Urinary bladder (tissue), 4 donors: ENCODE data around the gene NDUFV2. TPM values are rescaled to one million over a fixed set of nuclear protein-coding genes. Genes with fewer than 3 reads are reported as not detected.

Source experiments
- DNase-seq: peaks from one replicate; pipeline ENCODE4 v3.0.0-alpha.2; 2015; ENCODE audit errors: extremely low spot score
- H3K27ac ChIP-seq: one replicate; pipeline ENCODE4 v1.5.1; 2013; ENCODE audit warnings: low read depth, mild to moderate bottlenecking, moderate library complexity
- H3K36me3 ChIP-seq: one replicate; pipeline ENCODE4 v1.6.1; 2013; ENCODE audit warnings: mild to moderate bottlenecking, moderate library complexity; ENCODE audit not compliant: insufficient read depth
- H3K4me1 ChIP-seq: one replicate; pipeline ENCODE4 v1.6.1; 2013; ENCODE audit warnings: mild to moderate bottlenecking, moderate library complexity; ENCODE audit not compliant: insufficient read depth
- H3K4me3 ChIP-seq: one replicate; pipeline ENCODE4 v1.5.1; 2013; ENCODE audit warnings: low read depth, low read length
- whole genome bisulfite sequencing: extraction: QIAGEN DNeasy Blood & Tissue Kit; methylation state at CpG from one replicate; pipeline ENCODE4 v1.1.7; 2013; 5-methylcytosine and 5-hydroxymethylcytosine counted together
- polyA plus RNA-seq: library from polyadenylated mRNA; stranded (reverse); fragments of 200-250 nt; gene quantifications from one replicate; pipeline ENCODE4 v1.2.3, GENCODE V29; 2013
- total RNA-seq: library from RNA; depleted of rRNA; stranded (reverse); fragments of >200 nt; gene quantifications from one replicate; pipeline ENCODE4 v1.2.3, GENCODE V29; 2014
- donor health status: healthy with polysubstance abuse.
- donor health status: healthy.

Gene NDUFV2
- total and polyA plus RNA-seq, 2 donors = 116 to 143 TPM

- Histone ChIP-seq H3K27ac (peak within 1 kb of the TSS; percentile 100), H3K4me1 (no peaks in the 10 kb centered on the region), H3K4me3 (peak within 1 kb of the TSS; percentile 98), H3K36me3 (peaks cover 4% of the 10 kb centered on the region)
- DNase-seq = peak; percentile 77
- under 1% methylated on average over 95 of the region's 95 CpGs for WGBS
Observed at GRCh38 chr18:9136315-9137155, 34.0 kb downstream of the NDUFV2 start, which contains the start of gene ANKRD12. Gene ANKRD12, plus strand, starts transcription at chr18:9136781. Its CDS starts 45,652 bp downstream, at chr18:9182433.

GRCh38 chr18:9137168-9138066 lies 34.9 kb downstream of the NDUFV2 start:
- peak; percentile 21 for DNase-seq
- H3K4me1 ChIP-seq = no peaks in the 10 kb centered on the region
- H3K36me3 ChIP-seq = peaks cover 2% of the 10 kb centered on the region
- WGBS = under 1% methylated on average over 95 of the region's 95 CpGs
- H3K27ac ChIP-seq = peak overlapping the region; percentile 100
- H3K4me3 ChIP-seq = peak overlapping the region; percentile 98

- Histone ChIP-seq H3K4me1 (no peaks in the 10 kb centered on the region), H3K27ac (no peak overlapping the region), H3K36me3 (peaks cover 1% of the 10 kb centered on the region), H3K4me3 (no peak overlapping the region)
- no peak for DNase-seq
- WGBS = 63% methylated on average over 7 of the region's 7 CpGs
Observed at GRCh38 chr18:9139400-9140039, 37.0 kb downstream of the NDUFV2 start.

GRCh38 chr18:9140381-9140780 lies 37.9 kb downstream of the NDUFV2 start:
- 66% methylated on average over 2 of the region's 2 CpGs for WGBS
- no peaks in the 10 kb centered on the region for H3K36me3 ChIP-seq
- no peaks in the 10 kb centered on the region for H3K4me1 ChIP-seq
- DNase-seq = no peak
- H3K27ac ChIP-seq = no peak overlapping the region
- no peak overlapping the region for H3K4me3 ChIP-seq

GRCh38 chr18:9140984-9141383 lies 38.5 kb downstream of the NDUFV2 start:
- no peak overlapping the region for H3K4me3 ChIP-seq
- no peak overlapping the region for H3K27ac ChIP-seq
- no peaks in the 10 kb centered on the region for H3K4me1 ChIP-seq
- 96% methylated on average over 2 of the region's 2 CpGs for WGBS
- H3K36me3 ChIP-seq = no peaks in the 10 kb centered on the region
- DNase-seq = no peak

GRCh38 chr18:9146224-9146623 lies 43.7 kb downstream of the NDUFV2 start:
- Histone ChIP-seq H3K36me3 (no peaks in the 10 kb centered on the region), H3K4me3 (no peak overlapping the region), H3K27ac (no peak overlapping the region), H3K4me1 (no peaks in the 10 kb centered on the region)
- 84% methylated on average over 1 of the region's 1 CpG for WGBS
- no peak for DNase-seq

GRCh38 chr18:9147440-9148202 lies 45.1 kb downstream of the NDUFV2 start:
- Histone ChIP-seq H3K4me3 (no peak overlapping the region), H3K4me1 (no peaks in the 10 kb centered on the region), H3K36me3 (no peaks in the 10 kb centered on the region), H3K27ac (no peak overlapping the region)
- DNase-seq = no peak
- 13% methylated on average over 1 of the region's 1 CpG for WGBS

- Histone ChIP-seq H3K4me1 (no peaks in the 10 kb centered on the region), H3K36me3 (no peaks in the 10 kb centered on the region), H3K4me3 (no peak overlapping the region), H3K27ac (no peak overlapping the region)
- DNase-seq = no peak
- 41% methylated on average over 1 of the region's 1 CpG for WGBS
Observed at GRCh38 chr18:9148203-9148552, 45.7 kb downstream of the NDUFV2 start.

GRCh38 chr18:9150121-9150520 lies 47.6 kb downstream of the NDUFV2 start:
- Histone ChIP-seq H3K4me3 (no peak overlapping the region), H3K4me1 (no peaks in the 10 kb centered on the region), H3K27ac (no peak overlapping the region), H3K36me3 (no peaks in the 10 kb centered on the region)
- DNase-seq = no peak
- 71% methylated on average over 5 of the region's 5 CpGs for WGBS

- no peak overlapping the region for H3K4me3 ChIP-seq
- H3K36me3 ChIP-seq = no peaks in the 10 kb centered on the region
- H3K4me1 ChIP-seq = no peaks in the 10 kb centered on the region
- DNase-seq = no peak
- 65% methylated on average over 1 of the region's 1 CpG for WGBS
- no peak overlapping the region for H3K27ac ChIP-seq
Observed at GRCh38 chr18:9153256-9153655, 50.8 kb downstream of the NDUFV2 start.

- Histone ChIP-seq H3K27ac (no peak overlapping the region), H3K4me3 (no peak overlapping the region), H3K4me1 (no peaks in the 10 kb centered on the region), H3K36me3 (no peaks in the 10 kb centered on the region)
- 97% methylated on average over 4 of the region's 4 CpGs for WGBS
- no peak for DNase-seq
Observed at GRCh38 chr18:9156604-9157249, 54.2 kb downstream of the NDUFV2 start.

GRCh38 chr18:9157806-9158205 lies 55.3 kb downstream of the NDUFV2 start:
- WGBS = 60% methylated on average over 2 of the region's 2 CpGs
- Histone ChIP-seq H3K27ac (no peak overlapping the region), H3K36me3 (no peaks in the 10 kb centered on the region), H3K4me3 (no peak overlapping the region), H3K4me1 (no peaks in the 10 kb centered on the region)
- no peak for DNase-seq
